ENCODE data around the gene DDX52.

Gene DDX52

GRCh38 chr17:37574427-37574826 is 68.8 kb downstream of the DDX52 start:
- no peak for DNase-seq

GRCh38 chr17:37571674-37572073 is 71.6 kb downstream of the DDX52 start:
- no peak for DNase-seq

- DNase-seq: peak; percentile 30
Observed at GRCh38 chr17:37570527-37571093, 72.6 kb downstream of the DDX52 start.

GRCh38 chr17:37568350-37569053 is 74.7 kb downstream of the DDX52 start:
- no peak for DNase-seq

GRCh38 chr17:37567538-37567937 is 75.7 kb downstream of the DDX52 start:
- DNase-seq: no peak

GRCh38 chr17:37567137-37567536 is 76.1 kb downstream of the DDX52 start:
- DNase-seq: no peak

GRCh38 chr17:37564252-37564651 is 79.0 kb downstream of the DDX52 start:
- DNase-seq: no peak

- no peak for DNase-seq
Observed at GRCh38 chr17:37562016-37562745, 81.1 kb downstream of the DDX52 start.
